ENCODE data around the gene WDR43.
A peak's percentile ranks its signal among the peaks of the same experiment; 100 is the strongest.

The WDR43 gene

GRCh38 chr2:28915939-28916338 lies 21.5 kb downstream of the WDR43 start:
- DNase-seq, result no peak

- DNase-seq, result no peak
Observed at GRCh38 chr2:28926847-28927246, 32.4 kb downstream of the WDR43 start.

GRCh38 chr2:28927469-28927868 lies 33.0 kb downstream of the WDR43 start:
- DNase-seq, result no peak

- DNase-seq, result no peak
Observed at GRCh38 chr2:28927878-28928277, 33.4 kb downstream of the WDR43 start.

- no peak for DNase-seq
Observed at GRCh38 chr2:28929581-28929980, 35.1 kb downstream of the WDR43 start.

GRCh38 chr2:28930205-28930604 lies 35.7 kb downstream of the WDR43 start:
- no peak for DNase-seq

- DNase-seq, result no peak
Observed at GRCh38 chr2:28934769-28935168, 40.3 kb downstream of the WDR43 start.

GRCh38 chr2:28941008-28941407 lies 46.5 kb downstream of the WDR43 start:
- DNase-seq, result no peak

- no peak for DNase-seq
Observed at GRCh38 chr2:28944535-28945248, 50.2 kb downstream of the WDR43 start.

- DNase-seq, result no peak
Observed at GRCh38 chr2:28948160-28948559, 53.7 kb downstream of the WDR43 start.

GRCh38 chr2:28949190-28949589 lies 54.7 kb downstream of the WDR43 start:
- DNase-seq, result no peak

- DNase-seq, result no peak
Observed at GRCh38 chr2:28949617-28950305, 55.3 kb downstream of the WDR43 start.

- DNase-seq, result no peak
Observed at GRCh38 chr2:28950941-28951630, 56.6 kb downstream of the WDR43 start.

GRCh38 chr2:28951910-28952835 lies 57.7 kb downstream of the WDR43 start:
- DNase-seq, result peak in 1 of 2 donors; percentile 15

GRCh38 chr2:28952836-28953211 lies 58.4 kb downstream of the WDR43 start:
- peak in 1 of 2 donors; percentile 4 for DNase-seq

GRCh38 chr2:28955467-28955866 lies 61.0 kb downstream of the WDR43 start:
- no peak for DNase-seq

- DNase-seq, result peak; percentile 12 to 28
Observed at GRCh38 chr2:28956415-28956826, 62.0 kb downstream of the WDR43 start.

GRCh38 chr2:28956890-28957289 lies 62.4 kb downstream of the WDR43 start:
- no peak for DNase-seq

GRCh38 chr2:28958689-28959088 lies 64.2 kb downstream of the WDR43 start:
- DNase-seq, result peak; percentile 43 to 76

GRCh38 chr2:28960401-28960800 lies 65.9 kb downstream of the WDR43 start:
- DNase-seq, result no peak

- DNase-seq, result no peak
Observed at GRCh38 chr2:28962505-28962904, 68.0 kb downstream of the WDR43 start.

GRCh38 chr2:28970464-28971160 lies 76.1 kb downstream of the WDR43 start:
- DNase-seq, result no peak

All from CD4-positive, alpha-beta T cell treated with Interleukin-4 for 1 hour (primary cell).